Neuron (in vitro differentiated cells): Measurements from ENCODE around the gene PRDM5.

Experiments
- H2AFZ ChIP-seq: one replicate; pipeline ENCODE4 v1.6.1; 2013; ENCODE audit warnings: low read depth, mild to moderate bottlenecking, inconsistent platforms, low read length, moderate library complexity
- H3K27me3 ChIP-seq: one replicate; pipeline ENCODE4 v1.6.1; 2013; ENCODE audit warnings: low read length; ENCODE audit not compliant: insufficient read depth
- H3K36me3 ChIP-seq: one replicate; pipeline ENCODE4 v1.6.1; 2013; ENCODE audit warnings: low read length; ENCODE audit not compliant: insufficient read depth
- H3K4me1 ChIP-seq: one replicate; pipeline ENCODE4 v1.6.1; 2013; ENCODE audit warnings: low read length; ENCODE audit not compliant: insufficient read depth
- H3K4me3 ChIP-seq: 2 replicates; pipeline ENCODE4 v1.5.1; 2013; ENCODE audit warnings: mild to moderate bottlenecking, low read length, moderate library complexity
- H3K9me3 ChIP-seq: one replicate; pipeline ENCODE4 v1.6.1; 2013; ENCODE audit warnings: low read length

PRDM5 gene

DNA sequence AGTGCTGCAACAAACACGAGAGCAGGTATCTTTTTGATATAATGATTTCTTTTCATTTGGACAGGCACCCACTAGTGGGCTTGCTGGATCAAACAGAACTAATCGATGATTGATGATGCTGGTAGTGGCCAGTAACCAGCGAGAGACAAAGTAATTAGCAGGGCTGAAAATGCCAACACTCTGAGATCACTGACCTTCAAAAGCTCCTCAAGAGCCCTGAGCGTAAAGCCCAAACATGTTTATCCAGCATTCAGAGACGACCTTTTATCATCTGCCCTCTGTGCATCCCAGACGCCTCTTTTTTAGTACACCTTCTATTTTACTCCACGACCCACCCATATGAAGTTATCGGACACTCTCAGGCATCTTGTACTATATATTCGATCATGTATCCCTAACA lies 186.2 kb downstream of the PRDM5 start:
- Histone ChIP-seq H3K27me3 (no peaks in the 10 kb centered on the region), H3K9me3 (no peaks in the 10 kb centered on the region), H3K36me3 (no peaks in the 10 kb centered on the region), H2AFZ (no peak overlapping the region), H3K4me3 (no peak overlapping the region), H3K4me1 (no peaks in the 10 kb centered on the region)

DNA sequence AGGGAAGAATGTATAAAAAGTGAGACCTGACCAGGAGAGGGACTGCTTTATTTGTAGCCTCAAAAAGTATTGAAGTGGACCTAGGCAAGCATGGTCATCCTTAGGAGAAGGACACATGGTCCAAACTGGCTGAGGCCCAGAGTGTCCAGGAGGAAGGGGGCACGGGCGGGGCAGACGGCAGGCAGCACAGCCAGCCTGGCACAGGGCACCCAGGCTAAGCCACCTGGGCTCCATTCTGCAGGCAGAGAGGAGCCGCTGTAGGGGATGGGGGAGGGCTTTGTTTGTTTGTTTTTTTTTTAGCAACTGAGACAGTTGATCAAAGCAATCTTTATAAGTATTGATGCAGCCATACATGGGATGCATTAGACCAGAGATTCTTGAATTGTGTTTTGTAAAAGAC lies 188.6 kb downstream of the PRDM5 start:
- no peak overlapping the region for H2AFZ ChIP-seq
- no peaks in the 10 kb centered on the region for H3K4me1 ChIP-seq
- no peak overlapping the region for H3K4me3 ChIP-seq
- H3K27me3 ChIP-seq = no peaks in the 10 kb centered on the region
- H3K9me3 ChIP-seq = no peaks in the 10 kb centered on the region
- H3K36me3 ChIP-seq = no peaks in the 10 kb centered on the region

DNA sequence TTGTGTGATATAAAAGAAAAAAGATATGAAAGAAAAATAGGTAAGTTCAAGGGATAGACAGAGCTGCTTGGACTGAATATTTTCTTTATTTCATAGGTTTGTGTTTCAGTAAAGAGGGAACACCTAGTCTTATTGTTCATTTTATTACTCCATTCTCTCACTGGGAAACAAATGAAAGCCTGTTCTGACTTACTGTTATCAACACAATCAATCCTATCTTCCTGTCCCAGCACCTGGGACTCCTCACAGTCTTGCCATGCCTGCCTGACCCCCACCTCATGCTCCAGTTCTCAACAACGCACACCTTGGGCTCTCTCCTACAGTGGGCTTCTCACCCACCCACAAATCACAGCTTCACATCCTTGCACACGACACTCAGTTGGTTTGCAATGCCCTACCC lies 189.5 kb downstream of the PRDM5 start:
- Histone ChIP-seq H3K4me3 (no peak overlapping the region), H3K9me3 (no peaks in the 10 kb centered on the region)

DNA sequence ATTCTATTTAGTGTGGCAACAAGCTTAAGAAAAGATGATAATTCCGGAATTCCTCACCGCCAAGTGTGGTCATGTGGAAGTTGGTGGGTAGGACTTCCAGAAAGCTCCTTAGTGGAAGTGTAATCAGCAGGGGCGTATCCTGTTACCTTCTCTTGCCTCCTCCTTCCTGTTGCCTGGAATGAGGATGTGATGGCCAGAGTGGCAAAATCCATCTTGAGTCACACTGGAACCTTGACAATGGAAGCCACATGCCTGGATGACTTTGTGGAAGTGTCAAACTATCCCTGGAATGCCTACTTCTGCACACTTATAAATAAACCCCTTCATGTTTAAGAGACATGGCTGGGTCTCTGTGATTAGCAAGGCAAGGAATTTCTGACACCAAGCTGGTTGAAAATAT lies 191.0 kb downstream of the PRDM5 start:
- no peak overlapping the region for H2AFZ ChIP-seq
- H3K36me3 ChIP-seq = no peaks in the 10 kb centered on the region
- H3K27me3 ChIP-seq = no peaks in the 10 kb centered on the region
- no peak overlapping the region for H3K4me3 ChIP-seq
- H3K4me1 ChIP-seq = peaks cover under 1% of the 10 kb centered on the region
- no peaks in the 10 kb centered on the region for H3K9me3 ChIP-seq

More for the DNA sequence above, 189.5 kb downstream of the PRDM5 start:
- no peaks in the 10 kb centered on the region for H3K36me3 ChIP-seq
- no peaks in the 10 kb centered on the region for H3K4me1 ChIP-seq
- no peaks in the 10 kb centered on the region for H3K27me3 ChIP-seq
- H2AFZ ChIP-seq = no peak overlapping the region

DNA sequence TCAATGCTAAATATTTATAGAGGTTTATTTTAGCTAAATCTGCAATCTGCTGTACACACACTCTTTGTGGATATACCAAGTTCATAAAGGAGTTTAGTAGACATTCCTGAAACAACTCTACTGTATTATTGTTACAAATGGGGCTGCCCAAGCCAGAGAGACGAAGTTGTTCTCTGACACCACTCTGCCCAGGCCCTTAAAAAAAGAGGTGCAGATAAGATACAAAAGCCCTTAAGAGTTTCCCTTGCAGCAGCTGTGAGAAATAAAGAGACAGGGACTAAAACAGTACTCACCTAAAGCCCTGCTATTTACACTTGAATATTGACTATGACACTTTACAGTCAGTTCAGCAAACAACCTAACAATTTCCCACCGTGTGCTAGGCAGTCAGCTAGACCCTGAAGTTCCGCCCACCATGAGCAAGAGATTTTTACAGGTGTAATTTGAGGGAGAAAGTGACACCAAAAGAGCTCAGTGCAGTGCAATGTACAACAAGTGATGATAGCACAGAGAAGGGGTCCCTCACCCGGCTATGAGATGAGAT lies 191.7 kb downstream of the PRDM5 start:
- Histone ChIP-seq H3K27me3 (no peaks in the 10 kb centered on the region), H3K9me3 (no peaks in the 10 kb centered on the region), H3K4me1 (peaks cover 3% of the 10 kb centered on the region), H3K36me3 (no peaks in the 10 kb centered on the region), H2AFZ (no peak overlapping the region), H3K4me3 (no peak overlapping the region)

DNA sequence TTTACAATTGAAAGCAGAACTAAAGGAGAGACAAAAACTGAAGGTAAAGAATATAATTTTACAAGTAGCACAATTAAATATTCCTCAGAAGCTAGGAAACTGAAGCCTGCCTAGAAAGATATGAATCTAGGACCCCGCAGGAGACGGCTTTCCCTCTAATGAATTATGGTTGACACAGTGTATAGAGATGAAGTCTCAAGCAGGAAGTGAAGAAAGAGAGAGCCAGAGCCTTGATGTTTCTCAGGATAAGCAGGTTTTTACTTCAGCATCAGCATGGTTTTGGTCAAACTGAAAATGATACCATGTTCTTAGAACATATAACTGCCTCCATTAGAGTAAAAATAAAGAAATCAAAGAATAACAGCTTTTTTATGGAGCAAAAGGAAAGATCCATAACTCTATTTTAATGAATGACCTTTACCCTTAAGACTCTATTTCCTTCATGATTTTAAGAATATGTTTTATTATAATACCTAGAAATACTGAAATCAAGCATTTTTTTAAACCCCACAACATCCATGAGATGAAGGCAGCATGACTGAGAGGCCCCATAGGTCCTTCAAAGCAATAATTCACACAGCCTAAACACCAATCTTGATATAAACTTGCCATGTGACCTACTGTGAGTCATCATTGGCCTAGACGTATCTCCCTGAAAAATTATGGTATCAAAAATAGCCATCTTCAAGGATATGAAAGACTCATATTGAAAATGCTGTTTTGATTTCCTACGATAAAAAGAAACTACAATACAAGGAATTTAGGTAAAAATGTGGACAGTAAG lies 193.4 kb downstream of the PRDM5 start:
- Histone ChIP-seq H3K9me3 (peaks cover 3% of the 10 kb centered on the region), H2AFZ (no peak overlapping the region), H3K4me1 (peaks cover 3% of the 10 kb centered on the region), H3K36me3 (no peaks in the 10 kb centered on the region), H3K27me3 (no peaks in the 10 kb centered on the region), H3K4me3 (no peak overlapping the region)

DNA sequence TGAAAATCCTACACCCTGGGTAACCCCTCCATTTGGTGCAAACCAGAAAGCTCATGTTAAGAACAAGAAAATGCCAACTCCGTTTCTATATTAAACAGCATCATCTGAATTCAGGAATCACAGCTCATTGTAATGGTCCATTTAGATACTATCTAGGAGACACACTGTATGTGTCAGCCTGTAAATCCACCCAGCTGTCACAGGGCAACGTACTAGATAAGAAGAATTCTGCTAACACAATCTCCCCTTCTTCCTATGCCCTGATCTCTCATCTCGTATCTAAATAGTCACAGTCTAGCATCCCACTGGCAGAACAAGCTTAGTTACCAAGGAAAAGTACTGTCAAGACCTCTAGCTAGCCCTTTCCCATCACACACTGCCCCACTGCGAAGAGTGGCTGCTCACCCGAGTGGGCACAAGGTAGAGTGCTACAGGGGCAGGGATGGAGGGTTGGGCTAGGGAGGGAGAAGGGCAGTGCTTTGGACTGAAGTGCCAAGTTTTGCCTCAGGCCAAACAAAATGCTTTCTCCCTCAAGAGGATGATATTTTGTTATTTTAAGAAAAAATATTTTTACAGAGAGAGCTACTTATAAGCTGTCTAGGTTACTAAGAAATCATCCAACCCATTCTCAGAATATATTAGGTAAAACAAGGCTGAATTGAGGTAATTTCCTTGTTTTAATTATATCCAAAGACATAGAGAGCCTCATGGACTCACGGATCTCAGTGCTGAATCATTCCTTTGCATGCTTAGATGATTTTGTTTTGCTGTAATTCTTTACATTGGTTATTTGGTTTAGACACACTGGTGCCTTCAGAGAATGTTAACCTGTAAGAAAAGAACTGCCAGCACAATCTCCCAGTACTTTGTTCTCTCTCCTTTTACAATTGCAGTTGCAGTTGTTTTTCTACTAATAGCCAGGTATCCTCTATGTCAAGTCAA lies 196.6 kb downstream of the PRDM5 start:
- Histone ChIP-seq H3K36me3 (no peaks in the 10 kb centered on the region), H3K9me3 (peaks cover 3% of the 10 kb centered on the region), H3K4me3 (no peak overlapping the region), H2AFZ (no peak overlapping the region), H3K27me3 (no peaks in the 10 kb centered on the region), H3K4me1 (peaks cover 13% of the 10 kb centered on the region)

DNA sequence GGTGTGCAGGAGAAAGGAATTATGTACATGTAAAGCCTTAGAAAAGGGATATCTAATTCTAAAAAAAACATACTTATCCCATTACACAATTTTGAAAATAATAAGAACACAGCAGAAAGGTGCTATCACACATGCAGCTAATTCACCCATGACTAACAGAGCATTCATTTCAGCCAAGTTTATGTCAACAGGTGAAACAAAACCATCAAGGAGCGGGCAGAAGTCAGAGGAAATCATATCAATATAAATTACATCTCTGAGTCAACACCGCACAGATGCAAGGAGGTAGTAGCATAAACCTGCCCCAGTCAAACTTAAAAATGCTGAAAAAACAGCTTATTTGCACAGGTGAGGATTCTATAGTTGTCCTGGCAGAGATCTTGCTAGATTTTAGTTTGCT lies 197.9 kb downstream of the PRDM5 start:
- H2AFZ ChIP-seq = no peak overlapping the region
- H3K4me3 ChIP-seq = no peak overlapping the region
- no peaks in the 10 kb centered on the region for H3K36me3 ChIP-seq
- peaks cover 3% of the 10 kb centered on the region for H3K9me3 ChIP-seq
- H3K27me3 ChIP-seq = no peaks in the 10 kb centered on the region
- H3K4me1 ChIP-seq = peaks cover 13% of the 10 kb centered on the region

DNA sequence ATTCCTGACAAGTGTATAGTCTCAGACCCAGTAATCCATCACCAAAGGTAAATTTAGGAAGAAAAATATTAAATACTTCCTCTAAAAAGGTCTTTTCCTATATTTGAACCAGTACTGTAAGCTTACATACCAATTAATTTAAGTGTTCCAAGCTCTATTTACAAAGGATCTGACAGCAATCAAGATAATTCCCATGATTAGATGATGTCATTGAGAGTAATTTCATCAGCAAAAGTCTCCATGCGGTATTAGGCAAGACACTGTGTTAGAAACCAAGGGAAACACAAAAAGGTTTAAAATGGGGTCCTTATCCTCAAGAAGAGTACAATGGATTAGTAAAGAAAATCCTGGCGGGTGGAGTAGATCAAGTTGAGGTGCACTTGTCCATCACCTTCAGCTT lies 198.5 kb downstream of the PRDM5 start:
- Histone ChIP-seq H3K4me3 (no peak overlapping the region), H3K27me3 (no peaks in the 10 kb centered on the region), H3K36me3 (no peaks in the 10 kb centered on the region), H2AFZ (no peak overlapping the region), H3K4me1 (peaks cover 13% of the 10 kb centered on the region), H3K9me3 (peaks cover 3% of the 10 kb centered on the region)

DNA sequence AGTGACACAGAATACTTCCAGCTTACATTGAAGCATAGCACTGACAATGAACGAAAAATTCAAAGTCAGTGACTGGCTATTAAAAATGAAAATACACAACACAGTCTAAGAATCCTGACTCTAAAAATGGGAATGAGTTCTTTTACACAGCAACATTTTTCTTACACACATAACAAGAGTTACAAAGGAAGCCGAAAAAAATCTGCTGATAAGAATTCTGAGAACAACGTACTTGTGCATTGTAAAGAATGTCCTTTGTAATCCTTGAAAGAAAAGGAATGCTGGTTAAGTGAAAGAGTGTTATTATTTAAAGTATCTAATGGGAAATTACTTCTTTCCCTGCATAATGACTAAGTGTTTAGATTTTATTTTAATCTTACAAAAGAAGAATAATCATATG lies 199.4 kb downstream of the PRDM5 start:
- H3K36me3 ChIP-seq = no peaks in the 10 kb centered on the region
- peaks cover 3% of the 10 kb centered on the region for H3K9me3 ChIP-seq
- no peak overlapping the region for H2AFZ ChIP-seq
- H3K4me1 ChIP-seq = peaks cover 13% of the 10 kb centered on the region
- no peak overlapping the region for H3K4me3 ChIP-seq
- H3K27me3 ChIP-seq = no peaks in the 10 kb centered on the region

DNA sequence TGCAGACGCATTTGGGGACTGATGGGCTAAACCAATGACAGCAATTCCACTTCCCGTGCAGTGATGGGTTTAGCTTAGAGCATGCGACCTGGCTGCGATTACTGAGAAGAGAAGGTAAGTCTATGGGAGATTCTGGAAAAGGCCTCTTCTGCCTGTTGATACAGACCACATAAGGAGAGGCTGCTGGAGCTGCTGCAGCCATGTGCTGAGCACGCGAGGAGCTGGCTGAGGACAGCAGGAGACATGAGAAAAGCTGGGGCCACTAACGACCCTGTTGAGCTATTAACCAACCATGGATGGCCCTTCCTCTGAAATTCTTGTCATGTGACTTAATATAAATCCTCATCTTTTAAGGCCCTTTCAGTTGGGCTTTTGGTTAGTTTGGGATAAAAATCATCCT lies 199.9 kb downstream of the PRDM5 start:
- Histone ChIP-seq H3K27me3 (no peaks in the 10 kb centered on the region), H3K9me3 (peaks cover 3% of the 10 kb centered on the region), H3K4me1 (peaks cover 13% of the 10 kb centered on the region), H2AFZ (no peak overlapping the region), H3K4me3 (no peak overlapping the region), H3K36me3 (no peaks in the 10 kb centered on the region)

DNA sequence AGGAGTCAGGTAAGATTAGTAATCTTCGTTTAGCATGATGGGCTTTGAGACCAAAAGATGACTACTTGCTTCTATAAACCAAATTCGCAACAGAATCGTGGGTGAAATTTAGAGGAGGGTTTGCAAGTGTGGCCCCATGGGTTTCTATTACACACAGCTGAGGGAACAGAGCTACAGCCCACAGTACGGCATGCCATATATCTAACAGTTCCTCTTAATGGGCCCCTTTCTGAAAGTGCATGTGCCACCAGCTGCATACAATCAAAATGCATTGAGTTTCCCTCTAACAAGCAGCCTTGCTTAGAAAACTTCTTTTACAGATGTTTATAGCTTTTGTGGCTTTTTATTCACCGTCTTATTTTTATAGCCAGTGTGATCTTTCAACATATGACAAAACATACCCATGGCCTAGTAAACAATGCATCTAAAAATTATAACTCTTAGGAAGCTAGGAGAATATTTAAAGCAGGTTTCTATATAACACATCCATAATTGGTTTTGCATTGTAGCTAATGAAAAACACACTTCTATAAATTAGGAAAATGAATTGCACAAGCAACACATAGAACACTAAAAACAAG lies 202.1 kb downstream of the PRDM5 start:
- Histone ChIP-seq H3K4me1 (peaks cover 9% of the 10 kb centered on the region), H3K27me3 (no peaks in the 10 kb centered on the region), H3K36me3 (no peaks in the 10 kb centered on the region), H3K9me3 (peaks cover 3% of the 10 kb centered on the region), H2AFZ (no peak overlapping the region), H3K4me3 (no peak overlapping the region)
